Right hindlimb (tissue), 1 donor: ENCODE measurements around the gene NOX3.
"Not testable (repeated sequence)": the region's sequence is repeated elsewhere in the genome, so short reads cannot be mapped to it uniquely, and the experiment has no call there.

ENCODE experiments used
- DNase-seq: peaks from one replicate; pipeline ENCODE4 v3.0.0-alpha.2; 2018

The NOX3 gene

DNA sequence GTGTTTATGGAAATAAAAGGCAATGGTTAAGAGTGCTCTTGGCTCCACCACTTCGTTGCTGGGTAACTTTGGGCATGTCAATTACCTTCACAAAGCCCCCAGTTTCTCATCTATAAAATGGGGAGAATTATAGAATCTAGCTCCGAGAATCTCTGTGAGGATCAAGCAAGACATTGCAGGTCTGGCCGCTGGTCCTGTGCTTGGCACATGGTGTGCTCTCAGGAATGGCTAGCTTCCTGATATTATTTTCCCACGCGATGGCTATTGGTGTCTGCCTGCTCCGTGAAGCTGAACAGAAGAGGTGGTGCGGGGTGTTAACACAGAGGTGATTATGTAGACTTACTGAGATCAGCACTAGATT lies 57.0 kb downstream of the NOX3 start:
- DNase-seq = no peak

DNA sequence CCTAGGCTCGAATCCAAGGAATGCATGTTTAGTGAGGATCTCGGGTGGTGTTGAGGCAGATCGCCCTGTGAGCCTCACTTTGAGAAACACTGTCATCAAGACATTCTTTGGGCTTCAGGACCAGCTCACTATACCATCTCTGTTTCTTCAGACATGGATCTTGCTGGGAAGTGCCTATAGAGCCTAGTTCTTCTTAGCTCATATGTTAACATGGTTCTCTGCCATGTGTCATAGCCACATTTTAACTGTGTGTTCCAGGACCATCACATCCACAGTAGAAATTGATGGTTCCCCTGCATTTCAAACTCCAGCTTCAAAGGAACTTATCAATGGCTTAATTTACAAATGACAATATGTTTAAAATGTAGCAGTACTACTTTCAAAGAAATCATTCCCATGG lies 57.4 kb downstream of the NOX3 start:
- DNase-seq = no peak

DNA sequence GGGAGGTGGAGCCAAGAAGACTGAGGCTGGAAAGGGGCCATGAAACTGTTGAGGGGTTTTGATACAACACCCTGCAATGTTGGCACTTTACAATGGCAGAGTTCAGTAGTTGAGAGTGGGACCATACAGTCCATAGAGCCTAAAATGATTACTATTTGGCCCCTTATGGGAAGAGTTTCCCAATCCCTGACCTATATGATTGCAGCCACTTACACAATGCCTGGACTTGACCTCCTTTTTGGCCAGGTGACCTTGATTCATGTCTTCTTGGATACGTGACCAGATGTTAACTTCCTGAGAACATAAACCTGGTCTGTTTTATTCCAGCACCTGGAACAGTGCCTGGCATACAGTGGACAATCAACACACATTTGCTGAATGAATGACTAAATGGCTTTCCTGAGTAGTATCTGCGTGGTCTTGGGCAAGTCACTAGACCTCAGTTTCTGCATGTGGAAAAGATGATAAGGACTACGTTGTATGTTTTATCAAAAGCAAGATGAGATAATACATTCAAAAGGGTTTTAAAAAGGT lies 58.4 kb downstream of the NOX3 start:
- DNase-seq = no peak

DNA sequence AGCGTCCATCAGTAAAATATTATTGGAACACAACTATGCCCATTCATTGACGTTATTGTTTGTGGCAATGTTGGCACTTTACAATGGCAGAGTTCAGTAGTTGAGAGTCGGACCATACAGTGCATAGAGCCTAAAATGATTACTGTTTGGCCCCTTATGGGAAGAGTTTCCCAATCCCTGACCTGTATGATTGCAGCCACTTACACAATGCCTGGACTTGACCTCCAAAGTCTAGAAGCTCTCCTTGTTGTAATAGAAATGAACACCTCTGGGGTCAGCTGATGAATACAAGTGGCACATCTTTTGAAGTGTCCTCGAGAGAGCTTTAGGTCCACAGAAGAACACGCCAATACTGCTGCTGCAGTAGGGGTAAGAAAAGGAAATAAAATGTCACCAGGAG lies 59.0 kb downstream of the NOX3 start:
- no peak for DNase-seq

DNA sequence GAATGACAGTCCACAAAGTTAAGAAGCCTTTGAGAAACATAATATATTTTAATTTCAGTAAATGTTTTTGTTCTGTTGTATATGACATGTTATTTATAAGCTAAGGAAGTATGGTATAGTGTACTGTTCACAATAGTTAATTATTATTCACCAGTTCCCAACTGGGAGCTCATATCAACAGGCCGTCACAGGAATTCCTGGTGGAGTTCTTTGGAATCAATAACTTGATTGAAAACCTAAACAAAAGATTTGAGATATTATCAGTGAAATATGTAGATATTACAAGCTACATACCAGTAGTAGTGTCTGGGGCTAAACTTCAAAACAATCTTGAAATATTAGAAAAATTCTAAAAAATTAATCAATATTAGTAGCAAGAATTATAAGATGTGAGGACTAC lies 60.3 kb downstream of the NOX3 start:
- DNase-seq = no peak

DNA sequence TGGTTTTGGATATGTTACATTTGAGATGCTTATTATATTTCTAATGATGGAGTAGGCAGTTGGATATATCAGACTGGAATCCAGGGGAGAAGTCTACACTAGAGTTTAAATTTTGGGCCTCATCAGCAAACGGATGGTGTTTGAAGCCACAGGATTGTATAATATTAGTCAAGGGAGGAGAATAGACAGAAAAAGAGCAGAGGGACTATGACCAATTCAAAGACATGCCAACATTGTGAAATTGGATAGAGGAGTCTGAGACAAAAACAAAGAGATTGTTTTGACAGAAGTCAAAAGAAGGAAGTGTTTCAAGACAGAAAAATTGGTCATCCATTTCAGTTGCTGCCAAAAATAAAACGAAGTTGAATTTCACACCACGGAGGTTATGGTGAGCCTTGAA lies 66.5 kb downstream of the NOX3 start:
- DNase-seq = no peak

DNA sequence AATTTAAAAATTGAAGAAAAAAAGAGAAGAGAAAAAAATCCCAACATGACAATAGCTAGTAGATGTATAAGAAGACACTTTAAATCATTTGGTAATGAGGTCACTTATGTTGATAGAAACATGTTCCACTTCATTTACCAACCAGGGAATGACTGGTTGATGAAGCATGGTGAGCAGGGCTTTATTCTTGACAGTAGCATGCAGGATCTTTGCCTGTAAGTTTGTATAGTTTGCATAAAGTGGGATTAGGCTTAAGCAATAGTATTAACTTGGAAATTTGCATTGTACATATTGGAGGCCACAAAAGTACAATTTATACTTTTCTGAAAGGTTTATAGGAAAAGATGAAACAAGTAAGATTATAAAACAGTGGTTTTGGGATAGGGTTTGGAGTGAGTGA lies 67.0 kb downstream of the NOX3 start:
- DNase-seq = no peak

DNA sequence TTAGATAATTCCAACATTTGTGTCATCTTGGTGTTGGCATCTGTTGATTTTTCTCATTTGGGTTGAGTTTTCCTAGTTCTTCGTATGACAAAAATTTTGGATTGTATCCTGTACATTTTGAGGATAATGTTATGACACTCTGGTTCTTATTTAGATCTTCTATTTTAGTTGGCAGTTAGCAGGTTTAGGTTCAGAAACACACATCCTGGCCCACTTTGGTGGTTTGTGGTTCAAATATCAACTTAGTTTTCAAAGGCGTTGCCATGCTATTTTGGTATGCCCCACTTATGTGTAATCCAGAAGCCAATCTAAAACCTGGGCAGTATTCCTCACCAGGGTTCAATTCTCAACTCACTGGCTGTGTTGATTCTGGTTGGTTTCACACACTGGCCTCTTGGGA lies 68.2 kb downstream of the NOX3 start:
- no peak for DNase-seq

DNA sequence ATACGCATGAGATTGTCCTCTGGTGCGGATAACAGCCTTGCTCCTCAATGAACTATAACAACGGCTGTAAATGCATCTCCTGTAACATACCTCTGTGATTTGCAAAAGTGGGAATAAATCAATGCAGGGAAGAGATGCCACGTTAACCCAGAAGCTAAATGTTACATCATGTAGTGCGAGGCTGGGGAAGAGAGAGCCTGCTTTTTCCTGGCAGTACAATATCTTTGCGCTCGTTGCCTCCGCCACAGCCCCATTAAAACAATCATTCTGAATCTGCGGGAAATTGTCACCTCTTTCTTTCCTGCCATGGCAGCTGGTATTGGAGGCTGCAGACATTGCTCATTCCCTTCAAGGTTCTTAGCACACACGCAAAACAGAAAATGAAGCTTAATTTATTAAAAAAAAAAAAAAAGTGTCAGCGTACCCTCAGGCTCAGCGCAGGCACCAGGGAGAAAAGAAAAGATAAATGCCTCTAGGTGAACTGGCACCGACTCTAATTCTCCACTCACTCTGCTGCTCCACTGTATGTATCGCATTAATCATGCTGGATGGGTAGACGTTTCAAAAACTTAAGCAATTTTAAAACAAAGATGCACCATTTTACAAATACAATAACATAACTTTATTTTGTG lies 71.2 kb downstream of the NOX3 start:
- no peak for DNase-seq

DNA sequence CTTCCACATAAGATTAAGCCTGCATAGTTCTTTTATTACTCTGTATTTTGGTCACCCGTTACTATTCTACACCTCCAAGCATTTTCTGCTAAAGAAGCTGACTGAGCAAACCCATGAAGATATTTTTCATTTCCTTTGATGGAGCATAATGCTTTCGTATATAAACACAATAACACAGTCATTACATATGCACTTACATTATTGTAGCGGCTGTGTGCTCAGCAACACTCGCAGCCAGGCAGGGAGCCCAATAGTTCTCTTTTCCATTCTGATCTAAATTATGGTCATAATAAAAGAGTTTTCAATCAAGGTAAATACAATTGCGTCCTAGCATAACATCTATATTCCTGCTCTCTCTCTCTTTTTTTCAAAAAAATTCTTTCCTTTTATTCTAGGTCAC lies 71.7 kb downstream of the NOX3 start:
- DNase-seq = no peak

DNA sequence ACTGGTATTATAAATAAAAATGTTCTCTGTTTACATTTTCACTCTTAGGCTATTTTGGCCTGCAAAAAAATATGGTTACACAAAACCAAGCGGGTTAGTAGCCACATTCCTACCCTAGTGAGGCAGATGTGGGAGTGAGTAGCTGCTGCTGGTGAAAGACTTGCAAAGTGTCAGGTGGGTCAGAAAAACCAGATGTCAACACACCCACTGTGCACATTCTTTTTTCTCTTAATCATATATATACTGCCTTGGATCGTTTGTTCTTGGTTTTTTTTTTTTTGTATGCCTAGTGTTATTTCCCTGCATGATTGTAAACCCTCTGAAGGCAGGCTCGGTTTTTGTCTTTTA lies 73.3 kb downstream of the NOX3 start:
- no peak for DNase-seq

DNA sequence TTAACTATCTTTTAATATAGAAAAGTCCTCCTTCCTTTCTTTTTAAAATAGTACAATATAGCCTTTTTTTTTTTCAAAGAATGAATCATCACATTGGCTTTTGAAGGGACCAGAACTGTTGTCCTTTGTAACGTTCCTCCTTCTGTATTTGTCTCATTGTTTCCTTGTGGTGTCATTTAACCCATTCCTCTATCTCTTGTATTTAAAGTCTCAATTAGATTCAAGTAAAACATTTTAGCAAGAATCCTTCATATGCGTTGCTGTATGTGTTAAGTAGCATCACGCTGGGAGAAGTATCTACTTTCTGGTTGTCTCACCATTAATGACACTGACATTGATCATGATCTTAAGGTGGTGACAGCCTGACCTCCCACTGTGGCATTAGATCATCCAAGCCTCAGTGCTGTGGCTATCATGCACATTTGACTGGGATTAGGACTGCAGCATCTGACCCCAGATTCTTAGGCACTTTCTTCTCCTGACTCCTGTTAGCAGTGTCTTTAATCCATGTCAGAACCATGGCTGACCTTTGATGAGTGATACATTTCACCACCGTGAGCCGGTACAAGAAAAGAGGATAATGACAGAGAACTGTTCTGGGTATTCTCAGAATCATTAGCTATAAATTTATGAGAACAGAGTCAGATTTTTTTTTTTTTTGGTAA lies 73.8 kb downstream of the NOX3 start:
- DNase-seq = no peak

DNA sequence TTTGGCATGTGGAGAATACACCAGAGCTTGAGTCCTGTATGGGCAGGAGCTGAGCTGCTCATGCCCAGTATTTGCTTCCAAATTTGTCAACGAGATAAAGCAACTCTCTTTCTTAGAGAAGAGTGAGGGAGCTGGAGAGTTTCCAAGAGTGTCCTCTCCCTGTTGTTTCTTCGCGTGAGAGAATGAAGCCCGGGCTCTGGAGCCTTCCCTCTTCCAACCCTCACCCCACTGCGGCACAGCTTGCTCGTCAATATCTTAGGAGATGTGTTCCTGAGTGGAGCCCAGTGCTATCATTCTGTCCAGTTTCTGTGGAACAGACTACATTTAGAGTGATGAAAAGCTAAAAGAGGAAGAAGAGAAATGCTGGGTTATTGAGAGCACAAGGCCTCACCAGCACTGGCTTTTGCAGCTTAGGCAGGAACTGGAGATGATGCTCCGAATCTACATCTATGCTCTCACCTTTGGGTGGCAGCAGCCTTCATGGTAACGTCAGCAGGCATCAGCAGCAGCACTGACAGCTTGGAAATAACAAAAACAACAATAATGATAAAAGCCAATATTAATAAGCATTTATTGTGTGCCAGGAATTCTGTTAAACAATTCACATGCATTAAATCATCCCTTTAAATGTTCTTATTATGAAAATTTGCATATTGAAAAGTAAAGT lies 74.8 kb downstream of the NOX3 start:
- DNase-seq = no peak

DNA sequence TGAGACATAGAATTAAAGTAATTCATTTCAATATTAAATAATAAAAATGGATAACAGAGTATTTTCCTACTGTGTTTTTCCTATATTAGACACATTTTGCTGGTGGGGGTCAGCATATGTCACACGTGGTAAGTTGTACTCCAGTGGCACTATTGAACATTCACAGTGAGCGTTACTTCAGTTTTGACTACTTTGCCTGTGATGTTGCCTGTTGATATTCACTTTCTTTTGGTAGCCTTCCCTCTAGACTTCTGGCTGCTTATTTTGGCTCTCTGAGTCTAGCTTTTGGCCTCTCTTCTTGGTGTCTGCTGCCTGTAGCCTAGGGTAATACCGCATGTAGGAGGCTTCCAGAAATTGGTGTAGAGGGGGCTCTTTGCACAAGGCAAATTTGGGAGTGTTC lies 76.9 kb downstream of the NOX3 start:
- no peak for DNase-seq

DNA sequence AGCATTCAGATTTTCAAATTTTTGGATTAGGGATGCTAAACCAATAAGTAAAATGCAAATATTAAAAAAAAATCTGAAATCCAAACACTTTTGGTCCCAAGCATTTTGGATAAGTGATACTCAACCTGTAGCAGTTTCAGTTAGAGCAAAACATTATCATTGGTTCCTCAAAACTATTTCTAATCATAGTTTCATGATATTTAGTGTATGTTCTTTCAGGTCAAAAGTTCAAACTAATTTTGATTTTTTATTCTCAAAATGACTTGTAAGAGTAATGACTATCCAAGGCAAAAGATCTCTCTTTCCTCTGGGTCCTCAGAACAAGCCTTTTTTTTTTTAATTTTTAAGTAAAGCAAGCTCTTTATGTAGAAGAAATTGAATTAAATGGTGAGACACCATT lies 77.4 kb downstream of the NOX3 start:
- DNase-seq = no peak

DNA sequence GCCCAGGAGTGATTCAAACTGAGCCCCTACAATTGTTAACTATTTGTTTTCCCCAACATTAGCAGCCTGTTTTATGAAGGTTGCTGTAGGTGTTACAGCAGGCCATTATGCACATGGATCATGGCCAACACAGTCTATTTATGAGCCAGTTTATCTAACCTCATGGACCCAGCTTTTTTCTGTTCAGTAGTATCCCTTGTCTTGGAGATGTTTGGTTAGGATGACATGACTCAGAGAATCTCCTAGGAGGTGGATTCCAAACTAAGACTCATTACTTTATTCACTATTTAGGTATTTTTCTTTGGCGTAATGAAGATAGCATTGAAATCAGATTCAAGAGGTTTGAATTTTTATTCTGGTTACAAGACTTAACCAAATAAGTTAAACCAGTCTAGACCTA lies 78.6 kb downstream of the NOX3 start:
- DNase-seq = no peak

DNA sequence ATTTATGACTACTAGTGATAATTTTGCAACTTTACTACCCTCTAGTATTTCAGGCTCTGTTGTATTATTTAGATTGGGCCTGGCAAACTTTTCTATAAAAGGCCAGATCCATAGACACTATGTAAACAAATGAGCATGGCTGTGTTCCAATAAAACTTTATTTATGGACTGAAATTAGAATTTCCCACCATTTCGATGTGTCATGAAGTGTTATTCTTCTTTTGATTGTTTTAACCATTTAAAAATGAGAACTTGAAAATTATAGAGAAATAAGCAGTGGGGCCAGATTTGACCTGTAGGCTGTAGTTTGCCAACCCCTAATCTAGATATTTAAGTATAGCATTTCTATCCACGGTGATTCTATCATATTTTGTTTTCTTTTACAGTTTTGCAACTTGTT lies 79.8 kb downstream of the NOX3 start:
- DNase-seq = no peak

DNA sequence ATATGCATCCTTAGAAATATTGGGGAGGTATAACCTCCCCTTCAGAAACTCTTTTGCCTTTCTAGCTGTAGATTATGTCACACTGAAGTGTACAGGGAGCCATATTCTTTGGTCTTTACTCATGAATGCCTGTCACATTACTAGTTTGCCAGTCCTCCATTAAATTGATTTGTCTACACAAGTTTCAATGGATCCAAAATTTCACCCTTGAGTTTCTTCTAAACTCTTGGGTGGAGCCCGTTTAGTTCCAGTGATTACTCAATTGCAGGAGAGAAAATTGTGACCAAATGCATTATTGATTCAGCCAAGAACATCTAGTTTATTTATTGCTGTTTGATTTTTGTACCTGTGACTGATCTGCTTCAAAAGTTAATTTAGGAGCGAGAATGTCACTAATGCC lies 81.0 kb downstream of the NOX3 start:
- DNase-seq = no peak

DNA sequence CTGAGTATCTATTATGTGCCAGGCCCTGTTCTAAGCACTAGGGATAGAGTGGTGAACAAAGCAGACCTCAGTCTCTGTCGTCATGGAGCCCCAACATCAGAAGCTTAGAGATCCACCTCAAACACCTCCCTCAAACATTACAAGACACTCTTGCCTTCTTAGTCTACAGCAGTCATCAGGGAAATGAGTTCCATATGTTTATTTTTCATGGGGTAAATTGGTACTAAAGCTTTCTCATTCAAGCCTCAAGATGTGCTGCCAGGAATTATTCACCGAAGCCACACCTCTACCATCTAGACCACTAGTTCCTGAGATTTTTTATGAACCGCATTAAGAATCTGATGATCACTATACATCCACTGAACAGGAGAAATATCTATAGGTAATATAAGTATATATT lies 82.4 kb downstream of the NOX3 start:
- no peak for DNase-seq

DNA sequence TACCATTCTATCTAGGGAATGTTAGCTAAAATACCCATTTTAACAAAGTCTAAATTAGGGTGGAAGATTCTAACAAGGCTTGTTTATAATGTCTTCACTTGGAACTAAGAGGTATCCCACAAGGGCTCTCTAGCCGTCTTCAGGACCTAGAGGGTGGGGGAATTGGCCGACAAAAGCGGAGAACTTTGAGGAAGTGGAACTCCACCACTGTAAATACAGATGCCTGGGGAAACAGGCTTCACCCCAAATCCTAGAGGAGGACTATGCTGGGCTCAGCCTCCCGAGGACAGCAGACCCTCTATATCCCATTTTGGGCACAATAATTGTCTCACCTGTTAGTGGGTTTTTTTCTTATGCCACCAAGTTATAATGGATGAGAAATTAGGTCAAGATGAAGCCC lies 83.4 kb downstream of the NOX3 start:
- no peak for DNase-seq

DNA sequence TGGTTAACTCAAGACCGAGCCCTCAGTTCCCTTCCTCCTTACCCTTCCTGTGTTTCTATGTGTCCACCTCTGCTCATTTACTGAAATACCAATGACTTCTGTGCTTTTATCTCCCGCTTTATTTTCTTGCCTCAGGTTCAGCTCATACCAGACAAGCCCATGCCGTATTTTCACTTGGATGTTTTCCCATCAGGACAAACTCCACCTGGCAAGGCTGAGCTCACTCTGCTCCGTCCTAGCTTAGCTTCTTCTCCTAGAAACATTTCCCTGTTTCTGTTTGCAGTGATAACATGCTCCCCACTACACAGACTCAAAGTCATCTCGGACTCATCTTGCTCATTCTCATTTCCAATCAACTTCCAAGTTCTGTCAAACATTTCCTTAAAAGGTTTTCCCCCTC lies 84.4 kb downstream of the NOX3 start:
- no peak for DNase-seq

DNA sequence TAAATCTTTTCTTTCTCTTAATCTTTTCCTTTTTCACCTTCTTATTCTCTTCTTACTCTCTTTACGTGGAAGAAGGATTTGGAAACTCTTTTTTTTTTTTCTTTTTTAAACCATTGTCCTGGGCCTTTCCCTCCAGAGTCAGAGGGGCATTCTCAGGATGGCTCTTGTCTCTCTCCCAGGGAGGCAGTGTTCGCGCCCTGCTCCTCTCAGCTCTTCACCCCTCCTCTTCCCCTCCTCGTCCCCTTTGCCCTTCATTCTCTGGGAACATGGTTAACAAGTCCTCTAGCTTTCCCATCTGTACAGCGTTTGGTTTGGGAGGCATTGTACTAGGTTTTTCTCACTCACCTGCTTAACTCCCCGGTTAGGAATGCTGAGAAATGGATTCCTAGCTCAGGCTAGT lies 89.3 kb downstream of the NOX3 start:
- no peak for DNase-seq

DNA sequence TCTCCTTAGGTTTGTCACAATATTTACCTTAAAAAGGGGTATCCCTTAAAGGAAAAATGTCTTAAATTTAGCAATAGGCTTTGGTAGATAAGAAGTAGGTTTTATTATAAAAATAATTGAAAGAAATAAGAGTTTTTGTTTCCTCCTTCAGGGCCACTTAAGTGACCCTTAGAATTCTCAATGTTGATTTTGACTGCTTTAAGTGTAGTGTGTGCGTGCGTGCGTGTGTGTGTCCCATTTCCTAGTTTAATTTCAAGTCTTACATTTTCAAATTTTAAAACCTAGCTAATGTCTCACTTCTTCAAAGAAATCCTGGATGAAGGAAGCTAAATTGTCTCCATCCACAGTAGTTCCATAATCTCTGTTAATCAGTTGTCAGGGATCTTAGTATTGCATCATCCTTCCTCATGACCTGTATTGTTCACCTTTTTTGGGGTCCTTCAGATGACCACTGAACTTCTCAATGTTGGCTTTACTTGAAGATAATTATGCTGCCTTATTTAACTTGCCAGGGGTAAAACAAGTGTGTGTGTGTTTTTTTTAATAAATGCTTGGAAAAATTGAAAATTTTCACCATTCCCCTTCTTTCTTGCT lies 90.7 kb downstream of the NOX3 start:
- DNase-seq = no peak

DNA sequence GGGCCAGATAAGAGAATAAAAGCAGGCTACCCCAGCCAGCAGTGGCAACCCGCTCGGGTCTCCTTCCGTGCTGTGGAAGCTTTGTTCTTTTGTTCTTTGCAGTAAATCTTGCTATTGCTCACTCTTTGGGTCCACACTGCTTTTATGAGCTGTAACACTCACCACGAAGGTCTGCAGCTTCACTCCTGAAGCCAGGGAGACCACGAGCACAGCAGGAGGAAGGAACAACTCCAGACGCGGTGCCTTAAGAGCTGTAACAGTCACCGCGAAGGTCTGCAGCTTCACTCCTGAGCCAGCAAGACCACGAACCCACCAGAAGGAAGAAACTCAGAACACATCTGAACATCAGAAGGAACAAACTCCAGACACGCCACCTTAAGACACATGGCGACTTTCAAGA lies 91.6 kb downstream of the NOX3 start:
- DNase-seq = not testable (repeated sequence)
